GM23338 (cell line): ENCODE measurements around the gene VPS39. TPM values are rescaled to one million over a fixed set of nuclear protein-coding genes. Genes with fewer than 3 reads are reported as not detected.

ENCODE experiments used
- ATAC-seq: fragments of 200-7000 bp; cut with Tn5 transposase; 3 replicates; pipeline ENCODE4 v1.9.1; 2020
- DNase-seq: peaks from one replicate; pipeline ENCODE4 v3.0.0-alpha.2; 2015; ENCODE audit warnings: low spot score
- H2AFZ ChIP-seq: fragments of 200-600 bp; sonication (generic); 2 replicates; pipeline ENCODE4 v1.8.0; 2016; ENCODE audit warnings: antibody characterized with exemption, mild to moderate bottlenecking, moderate library complexity
- H3F3A ChIP-seq: fragments of 200-600 bp; sonication (generic); replicated peaks from 2 replicates; pipeline ENCODE4 v1.8.0; 2017; ENCODE audit warnings: antibody characterized with exemption, mixed run types, low read depth
- H3K27ac ChIP-seq: fragments of 200-600 bp; sonication (generic); 2 replicates; pipeline ENCODE4 v1.6.1; 2016; ENCODE audit warnings: low read depth
- H3K27me3 ChIP-seq: fragments of 200-600 bp; sonication (generic); 2 replicates; pipeline ENCODE4 v1.8.0; 2016; ENCODE audit warnings: mild to moderate bottlenecking, mixed run types, moderate library complexity; ENCODE audit not compliant: insufficient read depth
- H3K36me3 ChIP-seq: fragments of 200-600 bp; sonication (generic); 2 replicates; pipeline ENCODE4 v1.8.0; 2016; ENCODE audit warnings: mild to moderate bottlenecking; ENCODE audit not compliant: insufficient read depth
- H3K4me1 ChIP-seq: fragments of 200-600 bp; sonication (generic); 2 replicates; pipeline ENCODE4 v1.8.0; 2016; ENCODE audit warnings: mild to moderate bottlenecking, moderate library complexity; ENCODE audit not compliant: insufficient read depth
- H3K4me2 ChIP-seq: fragments of 200-600 bp; sonication (generic); 2 replicates; pipeline ENCODE4 v1.7.1; 2017; ENCODE audit warnings: mixed run types
- H3K4me3 ChIP-seq: fragments of 200-600 bp; sonication (generic); 2 replicates; pipeline ENCODE4 v1.6.1; 2016; ENCODE audit warnings: mixed run types
- H3K79me2 ChIP-seq: fragments of 200-600 bp; sonication (generic); replicated peaks from 2 replicates; pipeline ENCODE4 v1.8.0; 2017; ENCODE audit warnings: mild to moderate bottlenecking; ENCODE audit not compliant: insufficient read depth
- H3K9me2 ChIP-seq: fragments of 200-600 bp; sonication (generic); 2 replicates; pipeline ENCODE4 v1.8.0; 2017; ENCODE audit not compliant: insufficient read depth
- H4K20me1 ChIP-seq: fragments of 200-600 bp; sonication (generic); replicated peaks from 2 replicates; pipeline ENCODE4 v1.8.0; 2017; ENCODE audit warnings: mild to moderate bottlenecking; ENCODE audit not compliant: insufficient read depth
- H3K27ac Mint-ChIP-seq: 2 replicates; pipeline ENCODE4 v1.8.0; 2020; ENCODE audit warnings: inconsistent platforms, mild to moderate bottlenecking, moderate library complexity, mixed read lengths
- H3K27me3 Mint-ChIP-seq: 3 replicates; pipeline ENCODE4 v1.8.0; 2022; ENCODE audit warnings: low read depth, mild to moderate bottlenecking, moderate library complexity, mixed read lengths, inconsistent platforms; ENCODE audit not compliant: insufficient read depth, poor library complexity
- H3K36me3 Mint-ChIP-seq: 3 replicates; pipeline ENCODE4 v1.8.0; 2021; ENCODE audit warnings: low read depth, mild to moderate bottlenecking, inconsistent platforms, moderate library complexity, mixed read lengths
- H3K4me1 Mint-ChIP-seq: 3 replicates; pipeline ENCODE4 v1.8.0; 2020; ENCODE audit warnings: mild to moderate bottlenecking, inconsistent platforms, mixed read lengths
- H3K4me3 Mint-ChIP-seq: 3 replicates; pipeline ENCODE4 v1.8.0; 2021; ENCODE audit warnings: moderate library complexity, mild to moderate bottlenecking, inconsistent platforms, mixed read lengths
- H3K9me3 Mint-ChIP-seq: 3 replicates; pipeline ENCODE4 v1.8.0; 2020; ENCODE audit warnings: moderate library complexity, mild to moderate bottlenecking, inconsistent platforms, mixed read lengths
- CREB1 ChIP-seq: fragments of 250-450 bp; sonication (Bioruptor Pico); IDR thresholded peaks from 2 replicates; pipeline ENCODE4 v1.5.0; 2020; ENCODE audit warnings: low read depth, mild to moderate bottlenecking, moderate library complexity
- CTCF ChIP-seq, 2 experiments: fragments of 200-600 bp in 1 of 2; sonication (generic) in 1 of 2; conservative IDR thresholded peaks; 2 replicates each; pipeline versions ENCODE4 v1.5.1 to v1.6.1; 2016 to 2017; ENCODE audit warnings: antibody characterized with exemption in 2 of 2, low read depth in 2 of 2, mild to moderate bottlenecking in 2 of 2, moderate library complexity in 1 of 2
- ETS1 ChIP-seq: IDR thresholded peaks from 2 replicates; pipeline ENCODE4 v1.6.1; 2016; ENCODE audit warnings: antibody characterized with exemption
- EZH2 ChIP-seq: fragments of 200-600 bp; sonication (generic); IDR thresholded peaks from one replicate; pipeline ENCODE4 v1.8.0; 2017; ENCODE audit warnings: antibody characterized with exemption, mild to moderate bottlenecking, low read depth; ENCODE audit not compliant: unreplicated experiment
- EZH2phosphoT487 ChIP-seq: fragments of 200-600 bp; sonication (generic); IDR thresholded peaks from one replicate; pipeline ENCODE4 v1.8.1; 2018; ENCODE audit warnings: antibody characterized with exemption; ENCODE audit not compliant: unreplicated experiment
- JUNB ChIP-seq: IDR thresholded peaks from one replicate; pipeline ENCODE4 v1.6.1; 2016; ENCODE audit warnings: antibody characterized with exemption; ENCODE audit not compliant: unreplicated experiment
- POLR2AphosphoS5 ChIP-seq: IDR thresholded peaks from 2 replicates; pipeline ENCODE4 v1.6.1; 2016; ENCODE audit warnings: antibody characterized with exemption, low read depth
- REST ChIP-seq: IDR thresholded peaks from one replicate; pipeline ENCODE4 v1.6.1; 2018; ENCODE audit warnings: antibody characterized with exemption; ENCODE audit not compliant: unreplicated experiment
- STAT1 ChIP-seq: IDR thresholded peaks from one replicate; pipeline ENCODE4 v1.6.1; 2016; ENCODE audit warnings: antibody characterized with exemption; ENCODE audit not compliant: unreplicated experiment
- ZNF114 ChIP-seq: fragments of 250-450 bp; sonication (Bioruptor Pico); IDR thresholded peaks from 2 replicates; pipeline ENCODE4 v1.5.0; 2020; ENCODE audit warnings: mild to moderate bottlenecking, moderate library complexity
- ZNF331 ChIP-seq: fragments of 250-450 bp; sonication (Bioruptor Pico); IDR thresholded peaks from 2 replicates; pipeline ENCODE4 v1.5.0; 2020; ENCODE audit warnings: low read depth, mild to moderate bottlenecking, moderate library complexity
- polyA plus RNA-seq: library from polyadenylated mRNA; unstranded; fragments of >200 nt; fragmentation: Nextera tagmentation; extraction: Ambion mirVana; gene quantifications from 2 replicates; pipeline ENCODE4 v1.2.1, GENCODE V29; 2016
- total RNA-seq: library from RNA; depleted of rRNA; stranded (reverse); fragments of >200 nt; shearing (Covaris generic); gene quantifications from 2 replicates; pipeline ENCODE4 v1.2.3, GENCODE V29; 2014

VPS39 gene
- total and polyA plus RNA-seq, 2 experiments from 2014 or later = 14.9 to 45.1 TPM

GRCh38 chr15:42172475-42172874 is 35.6 kb downstream of the VPS39 start (continued):
- TF ChIP-seq REST (no peak), JUNB (no peak), CTCF (conservative IDR thresholded peaks at IDR 0.05; ENCODE audit: low read depth in 2 of 2) (no peak), ZNF331 (CRISPR knock-in tag) (no peak), EZH2phosphoT487 (no peak), EZH2 (no peak), CREB1 (no peak), ZNF114 (CRISPR knock-in tag) (no peak), STAT1 (no peak), POLR2AphosphoS5 (no peak)

GRCh38 chr15:42171795-42172194 is 36.3 kb downstream of the VPS39 start:
- no peak overlapping the region for H3K4me3 ChIP-seq
- H3K36me3 ChIP-seq = peaks cover 11% of the 10 kb centered on the region
- no peak for DNase-seq
- H4K20me1 ChIP-seq = no peaks in the 10 kb centered on the region
- peaks cover 52% of the 10 kb centered on the region for H3K36me3 Mint-ChIP-seq
- no peaks in the 10 kb centered on the region for H3K79me2 ChIP-seq
- no peak for ATAC-seq
- H3K27me3 ChIP-seq = no peaks in the 10 kb centered on the region
- no peaks in the 10 kb centered on the region for H3K4me1 Mint-ChIP-seq
- no peaks in the 10 kb centered on the region for H3K4me1 ChIP-seq
- no peaks in the 10 kb centered on the region for H3K9me2 ChIP-seq
- no peak overlapping the region for H3K27ac ChIP-seq
- H3K27me3 Mint-ChIP-seq = no peaks in the 10 kb centered on the region
- no peak overlapping the region for H2AFZ ChIP-seq
- no peaks in the 10 kb centered on the region for H3F3A ChIP-seq
- no peaks in the 10 kb centered on the region for H3K9me3 Mint-ChIP-seq
- no peak overlapping the region for H3K27ac Mint-ChIP-seq
- no peak overlapping the region for H3K4me3 Mint-ChIP-seq
- H3K4me2 ChIP-seq = no peak overlapping the region
- TF ChIP-seq JUNB (no peak), POLR2AphosphoS5 (no peak), CTCF (conservative IDR thresholded peaks at IDR 0.05; ENCODE audit: low read depth in 2 of 2) (no peak), ZNF331 (CRISPR knock-in tag) (no peak), STAT1 (no peak), REST (no peak), EZH2 (no peak), ETS1 (no peak), ZNF114 (CRISPR knock-in tag) (no peak), CREB1 (no peak)
